GM12873 (cell line): ENCODE results near the gene TRIAP1.

ENCODE experiments used
- CTCF ChIP-seq: IDR thresholded peaks from 2 replicates; pipeline ENCODE4 v1.5.1; 2012; ENCODE audit warnings: low read depth, mild to moderate bottlenecking, moderate library complexity, low read length, control low read depth; ENCODE audit not compliant: insufficient read depth; ENCODE audit errors: missing control alignments

Gene TRIAP1

GRCh38 chr12:120404271-120404670 is 41.9 kb downstream of the TRIAP1 start:
- TF ChIP-seq CTCF: no peak

- TF ChIP-seq CTCF: no peak
Measured at GRCh38 chr12:120403869-120404268, 42.3 kb downstream of the TRIAP1 start.

GRCh38 chr12:120402217-120402616 is 44.0 kb downstream of the TRIAP1 start:
- no peak for TF ChIP-seq CTCF

- TF ChIP-seq CTCF: no peak
Measured at GRCh38 chr12:120399531-120399930, 46.7 kb downstream of the TRIAP1 start.

- TF ChIP-seq CTCF: no peak
Measured at GRCh38 chr12:120397824-120398540, 48.2 kb downstream of the TRIAP1 start.

- no peak for TF ChIP-seq CTCF
Measured at GRCh38 chr12:120394483-120395367, 51.5 kb downstream of the TRIAP1 start.
